ENCODE results near the gene RSU1.

The RSU1 gene

GRCh38 chr10:16819026-16819425 lies 1.8 kb upstream of the RSU1 start:
- TF ChIP-seq CTCF (conservative IDR thresholded peaks at IDR 0.05; ENCODE audit: low read depth): no peak

GRCh38 chr10:16816830-16817124 lies 447 bp downstream of the RSU1 start:
- peak overlapping the region; percentile 90 for H3K27ac ChIP-seq
- ChIA-PET POLR2A (ENCODE audit: low non-redundant PET) (no interaction called here), CTCF (interaction anchor here (0.7 kb wide), 1 partner anchor 1141 kb away, joined by 3 read pairs; no protein-coding TSS in a partner anchor)
- no peak for TF ChIP-seq CTCF (conservative IDR thresholded peaks at IDR 0.05; ENCODE audit: low read depth)
- no peak for DNase-seq (ENCODE audit: low spot score)

More at GRCh38 chr10:16819026-16819425, 1.8 kb upstream of the RSU1 start:
- POLR2A ChIA-PET (ENCODE audit: low non-redundant PET): no interaction called here
- CTCF ChIA-PET: no interaction called here
- H3K27ac ChIP-seq: no peak overlapping the region
- no peak for DNase-seq (ENCODE audit: low spot score)

- no peak for DNase-seq (ENCODE audit: low spot score)
- TF ChIP-seq CTCF (conservative IDR thresholded peaks at IDR 0.05; ENCODE audit: low read depth): no peak
- ChIA-PET POLR2A (ENCODE audit: low non-redundant PET) (no interaction called here), CTCF (interaction anchor here (0.5 kb wide), 1 partner anchor 937 kb away, joined by 5 read pairs; no protein-coding TSS in a partner anchor)
- H3K27ac ChIP-seq: no peak overlapping the region
Measured at GRCh38 chr10:16816171-16816570, 1.1 kb downstream of the RSU1 start.

- no peak for TF ChIP-seq CTCF (conservative IDR thresholded peaks at IDR 0.05; ENCODE audit: low read depth)
- ChIA-PET POLR2A (ENCODE audit: low non-redundant PET) (no interaction called here), CTCF (interaction anchor here (0.6 kb wide), 2 partner anchors 1008 to 1443 kb away, joined by 3 read pairs; partner anchors contain the start of gene FAM171A1)
- DNase-seq (ENCODE audit: low spot score): no peak
- H3K27ac ChIP-seq: no peak overlapping the region
Measured at GRCh38 chr10:16814012-16814411, 3.2 kb downstream of the RSU1 start.

- no peak for TF ChIP-seq CTCF (conservative IDR thresholded peaks at IDR 0.05; ENCODE audit: low read depth)
- POLR2A ChIA-PET (ENCODE audit: low non-redundant PET): no interaction called here
- DNase-seq (ENCODE audit: low spot score): no peak
- H3K27ac ChIP-seq: no peak overlapping the region
- CTCF ChIA-PET: no interaction called here
Measured at GRCh38 chr10:16812676-16813075, 4.5 kb downstream of the RSU1 start.

- ChIA-PET POLR2A (ENCODE audit: low non-redundant PET) (no interaction called here), CTCF (no interaction called here)
- no peak for DNase-seq (ENCODE audit: low spot score)
- no peak overlapping the region for H3K27ac ChIP-seq
- no peak for TF ChIP-seq CTCF (conservative IDR thresholded peaks at IDR 0.05; ENCODE audit: low read depth)
Measured at GRCh38 chr10:16811765-16812164, 5.5 kb downstream of the RSU1 start.

- H3K27ac ChIP-seq: no peak overlapping the region
- TF ChIP-seq CTCF (conservative IDR thresholded peaks at IDR 0.05; ENCODE audit: low read depth): no peak
- no peak for DNase-seq (ENCODE audit: low spot score)
- ChIA-PET CTCF (no interaction called here), POLR2A (ENCODE audit: low non-redundant PET) (no interaction called here)
Measured at GRCh38 chr10:16811292-16811691, 5.9 kb downstream of the RSU1 start.

Measured in RWPE1 (cell line).